ENCODE results near the gene KRTAP5-8.

- TF ChIP-seq CTCF (conservative IDR thresholded peaks at IDR 0.05; ENCODE audit: low read depth in 2 of 2) (no peak), EZH2 (IDR thresholded peaks at IDR 0.05; ENCODE audit: low read depth, unreplicated experiment) (no peak), EZH2phosphoT487 (IDR thresholded peaks at IDR 0.05; ENCODE audit: unreplicated experiment) (no peak), STAT1 (IDR thresholded peaks at IDR 0.05; ENCODE audit: unreplicated experiment) (no peak), ETS1 (IDR thresholded peaks at IDR 0.05) (no peak), REST (IDR thresholded peaks at IDR 0.05; ENCODE audit: unreplicated experiment) (no peak), JUNB (IDR thresholded peaks at IDR 0.05; ENCODE audit: unreplicated experiment) (no peak)
Observed at GRCh38 chr11:71519546-71519945, 18.3 kb upstream of the KRTAP5-8 start.
